ENCODE measurements around the gene COG6.

The COG6 gene

GRCh38 chr13:39676315-39676876 is 20.9 kb downstream of the COG6 start:
- no peak overlapping the region for H3K27ac ChIP-seq (ENCODE audit: low read length)
- H3K4me1 ChIP-seq (ENCODE audit: control insufficient read depth, insufficient read depth, low read length): no peaks in the 10 kb centered on the region
- peaks cover 10 to 14% of the 10 kb centered on the region in 2 donors for H3K36me3 ChIP-seq (ENCODE audit: control insufficient read depth in 2 of 2, insufficient read depth in 2 of 2, low read length in 2 of 2)
- no peak overlapping the region for H3K4me3 ChIP-seq (ENCODE audit: low read length in 2 of 2)
- H3K9ac ChIP-seq (ENCODE audit: low read length in 2 of 2): no peak overlapping the region
- no peaks in the 10 kb centered on the region for H3K9me3 ChIP-seq (ENCODE audit: control insufficient read depth in 2 of 2, low read length in 2 of 2)
- H3K27me3 ChIP-seq (ENCODE audit: control insufficient read depth in 1 of 2, insufficient read depth in 2 of 2, low read length in 2 of 2): no peaks in the 10 kb centered on the region

- Histone ChIP-seq H3K36me3 (ENCODE audit: control insufficient read depth in 2 of 2, insufficient read depth in 2 of 2, low read length in 2 of 2) (peaks cover 10 to 17% of the 10 kb centered on the region in 2 donors), H3K27ac (ENCODE audit: low read length) (no peak overlapping the region), H3K27me3 (ENCODE audit: control insufficient read depth in 1 of 2, insufficient read depth in 2 of 2, low read length in 2 of 2) (no peaks in the 10 kb centered on the region), H3K4me3 (ENCODE audit: low read length in 2 of 2) (no peak overlapping the region), H3K9me3 (ENCODE audit: control insufficient read depth in 2 of 2, low read length in 2 of 2) (no peaks in the 10 kb centered on the region), H3K4me1 (ENCODE audit: control insufficient read depth, insufficient read depth, low read length) (no peaks in the 10 kb centered on the region), H3K9ac (ENCODE audit: low read length in 2 of 2) (no peak overlapping the region)
Observed at GRCh38 chr13:39682310-39682709, 26.8 kb downstream of the COG6 start.

GRCh38 chr13:39682788-39683187 is 27.3 kb downstream of the COG6 start:
- no peak overlapping the region for H3K9ac ChIP-seq (ENCODE audit: low read length in 2 of 2)
- H3K9me3 ChIP-seq (ENCODE audit: control insufficient read depth in 2 of 2, low read length in 2 of 2): no peaks in the 10 kb centered on the region
- H3K27me3 ChIP-seq (ENCODE audit: control insufficient read depth in 1 of 2, insufficient read depth in 2 of 2, low read length in 2 of 2): no peaks in the 10 kb centered on the region
- no peak overlapping the region for H3K27ac ChIP-seq (ENCODE audit: low read length)
- H3K4me3 ChIP-seq (ENCODE audit: low read length in 2 of 2): no peak overlapping the region
- H3K36me3 ChIP-seq (ENCODE audit: control insufficient read depth in 2 of 2, insufficient read depth in 2 of 2, low read length in 2 of 2): peaks cover 10 to 19% of the 10 kb centered on the region in 2 donors
- no peaks in the 10 kb centered on the region for H3K4me1 ChIP-seq (ENCODE audit: control insufficient read depth, insufficient read depth, low read length)

GRCh38 chr13:39684531-39685137 is 29.2 kb downstream of the COG6 start:
- no peaks in the 10 kb centered on the region for H3K4me1 ChIP-seq (ENCODE audit: control insufficient read depth, insufficient read depth, low read length)
- H3K4me3 ChIP-seq (ENCODE audit: low read length in 2 of 2): no peak overlapping the region
- H3K27me3 ChIP-seq (ENCODE audit: control insufficient read depth in 1 of 2, insufficient read depth in 2 of 2, low read length in 2 of 2): no peaks in the 10 kb centered on the region
- no peaks in the 10 kb centered on the region for H3K9me3 ChIP-seq (ENCODE audit: control insufficient read depth in 2 of 2, low read length in 2 of 2)
- H3K36me3 ChIP-seq (ENCODE audit: control insufficient read depth in 2 of 2, insufficient read depth in 2 of 2, low read length in 2 of 2): peaks cover 13 to 28% of the 10 kb centered on the region in 2 donors
- H3K27ac ChIP-seq (ENCODE audit: low read length): no peak overlapping the region
- no peak overlapping the region for H3K9ac ChIP-seq (ENCODE audit: low read length in 2 of 2)

- Histone ChIP-seq H3K4me1 (ENCODE audit: control insufficient read depth, insufficient read depth, low read length) (no peaks in the 10 kb centered on the region), H3K4me3 (ENCODE audit: low read length in 2 of 2) (no peak overlapping the region), H3K27me3 (ENCODE audit: control insufficient read depth in 1 of 2, insufficient read depth in 2 of 2, low read length in 2 of 2) (no peaks in the 10 kb centered on the region), H3K9ac (ENCODE audit: low read length in 2 of 2) (no peak overlapping the region), H3K9me3 (ENCODE audit: control insufficient read depth in 2 of 2, low read length in 2 of 2) (no peaks in the 10 kb centered on the region), H3K27ac (ENCODE audit: low read length) (no peak overlapping the region), H3K36me3 (ENCODE audit: control insufficient read depth in 2 of 2, insufficient read depth in 2 of 2, low read length in 2 of 2) (peaks cover 8 to 22% of the 10 kb centered on the region in 2 donors)
Observed at GRCh38 chr13:39685652-39686051, 30.2 kb downstream of the COG6 start.

- H3K36me3 ChIP-seq (ENCODE audit: control insufficient read depth in 2 of 2, insufficient read depth in 2 of 2, low read length in 2 of 2): peaks cover 3 to 13% of the 10 kb centered on the region in 2 donors
- H3K9ac ChIP-seq (ENCODE audit: low read length in 2 of 2): no peak overlapping the region
- no peak overlapping the region for H3K27ac ChIP-seq (ENCODE audit: low read length)
- no peaks in the 10 kb centered on the region for H3K27me3 ChIP-seq (ENCODE audit: control insufficient read depth in 1 of 2, insufficient read depth in 2 of 2, low read length in 2 of 2)
- H3K9me3 ChIP-seq (ENCODE audit: control insufficient read depth in 2 of 2, low read length in 2 of 2): no peaks in the 10 kb centered on the region
- H3K4me1 ChIP-seq (ENCODE audit: control insufficient read depth, insufficient read depth, low read length): no peaks in the 10 kb centered on the region
- H3K4me3 ChIP-seq (ENCODE audit: low read length in 2 of 2): no peak overlapping the region
Observed at GRCh38 chr13:39688278-39688677, 32.8 kb downstream of the COG6 start.

- H3K9me3 ChIP-seq (ENCODE audit: control insufficient read depth in 2 of 2, low read length in 2 of 2): no peaks in the 10 kb centered on the region
Observed at GRCh38 chr13:39688699-39689405, 33.4 kb downstream of the COG6 start.

GRCh38 chr13:39692660-39693438 is 37.4 kb downstream of the COG6 start:
- Histone ChIP-seq H3K4me3 (ENCODE audit: low read length in 2 of 2) (peak overlapping the region in 1 of 2 donors; percentile 13), H3K27me3 (ENCODE audit: control insufficient read depth in 1 of 2, insufficient read depth in 2 of 2, low read length in 2 of 2) (no peaks in the 10 kb centered on the region), H3K9me3 (ENCODE audit: control insufficient read depth in 2 of 2, low read length in 2 of 2) (no peaks in the 10 kb centered on the region), H3K27ac (ENCODE audit: low read length) (no peak overlapping the region), H3K9ac (ENCODE audit: low read length in 2 of 2) (peak overlapping the region in 1 of 2 donors; percentile 23), H3K4me1 (ENCODE audit: control insufficient read depth, insufficient read depth, low read length) (no peaks in the 10 kb centered on the region), H3K36me3 (ENCODE audit: control insufficient read depth in 2 of 2, insufficient read depth in 2 of 2, low read length in 2 of 2) (peaks cover 3 to 16% of the 10 kb centered on the region in 2 donors)

More at GRCh38 chr13:39688699-39689405, 33.4 kb downstream of the COG6 start:
- H3K27me3 ChIP-seq (ENCODE audit: control insufficient read depth in 1 of 2, insufficient read depth in 2 of 2, low read length in 2 of 2): no peaks in the 10 kb centered on the region
- H3K4me3 ChIP-seq (ENCODE audit: low read length in 2 of 2): no peak overlapping the region
- H3K27ac ChIP-seq (ENCODE audit: low read length): no peak overlapping the region
- H3K9ac ChIP-seq (ENCODE audit: low read length in 2 of 2): no peak overlapping the region
- no peaks in the 10 kb centered on the region for H3K4me1 ChIP-seq (ENCODE audit: control insufficient read depth, insufficient read depth, low read length)
- H3K36me3 ChIP-seq (ENCODE audit: control insufficient read depth in 2 of 2, insufficient read depth in 2 of 2, low read length in 2 of 2): peaks cover 3 to 13% of the 10 kb centered on the region in 2 donors

- Histone ChIP-seq H3K9me3 (ENCODE audit: control insufficient read depth in 2 of 2, low read length in 2 of 2) (no peaks in the 10 kb centered on the region), H3K9ac (ENCODE audit: low read length in 2 of 2) (no peak overlapping the region), H3K27ac (ENCODE audit: low read length) (no peak overlapping the region), H3K4me1 (ENCODE audit: control insufficient read depth, insufficient read depth, low read length) (no peaks in the 10 kb centered on the region), H3K27me3 (ENCODE audit: control insufficient read depth in 1 of 2, insufficient read depth in 2 of 2, low read length in 2 of 2) (no peaks in the 10 kb centered on the region), H3K36me3 (ENCODE audit: control insufficient read depth in 2 of 2, insufficient read depth in 2 of 2, low read length in 2 of 2) (peaks cover 0 to 5% of the 10 kb centered on the region in 2 donors), H3K4me3 (ENCODE audit: low read length in 2 of 2) (no peak overlapping the region)
Observed at GRCh38 chr13:39699274-39699673, 43.8 kb downstream of the COG6 start.

- no peaks in the 10 kb centered on the region for H3K4me1 ChIP-seq (ENCODE audit: control insufficient read depth, insufficient read depth, low read length)
- no peaks in the 10 kb centered on the region for H3K9me3 ChIP-seq (ENCODE audit: control insufficient read depth in 2 of 2, low read length in 2 of 2)
- no peak overlapping the region for H3K27ac ChIP-seq (ENCODE audit: low read length)
Observed at GRCh38 chr13:39712626-39713025, 57.2 kb downstream of the COG6 start.

More at GRCh38 chr13:39712626-39713025, 57.2 kb downstream of the COG6 start:
- Histone ChIP-seq H3K9ac (ENCODE audit: low read length in 2 of 2) (no peak overlapping the region), H3K4me3 (ENCODE audit: low read length in 2 of 2) (no peak overlapping the region), H3K36me3 (ENCODE audit: control insufficient read depth in 2 of 2, insufficient read depth in 2 of 2, low read length in 2 of 2) (peaks cover 0 to 8% of the 10 kb centered on the region in 2 donors), H3K27me3 (ENCODE audit: control insufficient read depth in 1 of 2, insufficient read depth in 2 of 2, low read length in 2 of 2) (no peaks in the 10 kb centered on the region)

All from stomach smooth muscle (tissue), 2 donors.